ENCODE results near the gene CDYL.

CDYL gene

GRCh38 chr6:4895971-4896370, 119.8 kb downstream of the CDYL start:
- no peak for DNase-seq
- intact Hi-C loops (cut with DNase I): no loop called here

- no peak for DNase-seq
- intact Hi-C loops (cut with DNase I): no loop called here
Measured at GRCh38 chr6:4896401-4896800, 120.2 kb downstream of the CDYL start.

GRCh38 chr6:4899249-4900034, 123.2 kb downstream of the CDYL start:
- intact Hi-C loops (cut with DNase I): no loop called here
- no peak for DNase-seq

GRCh38 chr6:4901386-4902061, 125.3 kb downstream of the CDYL start:
- DNase-seq: no peak
- intact Hi-C loops (cut with DNase I): no loop called here

GRCh38 chr6:4902363-4902762, 126.2 kb downstream of the CDYL start:
- intact Hi-C loops (cut with DNase I): no loop called here
- no peak for DNase-seq

DNA sequence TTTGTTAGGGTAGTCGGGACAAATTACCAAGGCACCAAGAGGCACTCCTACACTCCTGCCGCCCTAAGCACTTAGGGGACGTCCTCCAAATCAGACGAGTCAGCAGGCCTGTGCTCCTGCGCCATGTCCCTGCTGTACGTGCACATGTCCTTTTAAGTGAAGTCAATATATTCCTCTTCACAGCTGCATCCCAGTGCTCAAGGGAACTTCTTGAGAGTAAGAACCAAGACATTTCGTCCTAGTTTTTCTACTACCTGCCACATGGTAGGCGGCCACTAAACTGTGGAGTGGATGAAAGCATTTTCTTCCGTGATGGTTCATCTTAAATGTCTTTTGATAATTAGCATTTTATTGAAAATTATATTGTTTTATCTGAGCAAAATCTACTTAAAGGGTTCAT, 126.9 kb downstream of the CDYL start:
- intact Hi-C loops (cut with DNase I): no loop called here
- DNase-seq: no peak

GRCh38 chr6:4903751-4904370, 127.7 kb downstream of the CDYL start:
- DNase-seq: no peak
- intact Hi-C loops (cut with DNase I): no loop called here

GRCh38 chr6:4904461-4905025, 128.3 kb downstream of the CDYL start:
- intact Hi-C loops (cut with DNase I): no loop called here

DNA sequence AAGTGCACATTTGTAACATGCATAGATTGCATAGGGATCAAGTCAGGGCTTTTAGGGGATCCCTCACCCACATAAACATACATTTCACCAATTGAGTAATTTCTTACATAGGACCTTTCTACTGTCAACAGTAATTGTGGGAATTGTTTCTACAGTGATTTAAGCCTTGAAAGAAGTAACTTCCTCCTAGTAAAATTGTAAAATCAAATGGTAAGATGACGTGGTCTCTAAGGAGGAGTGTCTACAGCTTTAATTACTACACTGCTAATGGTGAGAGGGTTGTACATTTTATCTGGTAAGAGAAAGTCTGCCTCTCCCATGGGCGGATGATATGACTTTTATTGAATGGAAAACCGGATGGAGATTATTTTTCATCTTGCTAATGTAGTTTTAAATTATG, 129.6 kb downstream of the CDYL start:
- intact Hi-C loops (cut with DNase I): no loop called here
- no peak for DNase-seq

More at GRCh38 chr6:4904461-4905025, 128.3 kb downstream of the CDYL start:
- DNase-seq: no peak

DNA sequence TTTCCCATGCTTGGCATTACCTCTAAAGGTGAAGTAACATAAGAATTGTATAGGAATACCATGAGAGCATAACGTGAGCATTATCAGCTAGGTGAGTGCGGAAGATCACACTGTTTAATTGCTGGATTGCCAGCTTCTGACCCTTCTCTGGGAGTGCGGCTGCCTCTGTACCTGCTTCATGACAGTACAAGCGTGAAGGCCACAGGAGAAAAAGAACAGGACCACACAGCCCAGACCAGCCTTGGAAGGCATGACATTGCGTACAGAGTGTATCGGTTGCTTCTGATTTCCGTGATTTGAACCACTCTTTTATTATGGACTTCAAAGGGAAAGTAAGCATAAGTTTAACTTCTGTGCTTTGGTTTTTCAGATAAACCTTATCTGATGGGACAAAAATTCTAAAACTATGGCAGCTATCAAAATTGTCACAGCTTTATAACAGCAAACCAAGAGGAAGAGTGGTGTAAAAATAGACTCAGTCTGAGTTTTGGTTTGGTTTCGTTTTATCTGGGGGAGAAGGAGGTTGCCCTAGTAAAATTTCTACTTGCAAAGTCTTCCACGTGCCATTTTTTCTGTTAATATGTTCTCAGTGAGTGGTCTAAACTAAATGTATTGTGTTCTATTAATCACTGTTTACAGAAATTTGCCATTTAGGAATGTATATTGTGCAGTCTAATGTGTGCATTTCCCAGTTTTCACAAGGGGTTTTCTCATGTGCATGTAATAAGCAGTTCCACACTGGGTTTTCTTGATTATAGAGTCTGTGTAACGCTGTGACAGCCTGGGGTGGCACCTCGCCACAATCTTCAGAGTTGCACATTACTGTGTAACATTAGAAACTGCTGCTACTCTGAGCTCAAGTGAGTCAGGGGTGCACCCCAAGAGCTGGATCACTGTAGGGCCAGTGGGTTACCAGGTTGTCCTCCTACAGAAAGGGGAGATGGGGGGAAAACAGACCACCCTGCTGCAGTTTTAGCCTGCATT, 130.4 kb downstream of the CDYL start:
- no peak for DNase-seq
- intact Hi-C loops (cut with DNase I): no loop called here

- intact Hi-C loops (cut with DNase I): no loop called here
- DNase-seq: no peak
Measured at GRCh38 chr6:4907602-4908001, 131.4 kb downstream of the CDYL start.

- DNase-seq: no peak
- intact Hi-C loops (cut with DNase I): no loop called here
Measured at GRCh38 chr6:4908062-4908461, 131.9 kb downstream of the CDYL start.

DNA sequence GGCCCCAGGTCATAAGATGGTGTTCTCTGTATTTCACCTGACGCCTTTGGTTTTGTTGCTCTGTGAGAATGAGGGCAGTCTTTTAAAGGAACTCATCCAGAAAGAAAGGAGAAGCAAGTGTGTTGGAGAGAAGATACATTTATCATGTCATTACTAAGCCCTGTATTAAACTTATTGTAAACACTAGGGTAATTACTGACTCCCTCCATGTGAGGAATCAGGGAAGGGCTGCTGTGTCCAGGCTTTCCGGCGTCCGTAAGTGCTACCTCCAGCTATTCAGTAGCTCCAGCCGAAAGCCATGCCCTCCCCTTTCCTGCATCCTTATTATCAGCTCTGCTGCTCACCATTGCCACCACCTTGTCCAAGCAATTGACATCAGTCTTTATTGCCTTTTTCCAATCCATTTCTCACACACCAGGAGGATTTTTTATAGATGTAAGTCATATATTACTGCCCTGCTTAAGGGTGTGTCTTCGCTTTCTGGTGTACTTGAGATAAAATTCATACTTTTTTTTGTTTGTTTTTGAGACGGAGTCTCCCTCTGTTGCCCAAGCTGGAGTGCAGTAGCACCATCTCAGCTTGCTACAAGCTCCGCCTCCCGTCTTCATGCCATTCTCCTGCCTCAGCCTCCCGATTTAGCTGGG, 133.0 kb downstream of the CDYL start:
- intact Hi-C loops (cut with DNase I): no loop called here
- DNase-seq: peak in 1 of 42 donors; percentile 27

GRCh38 chr6:4910037-4910760, 134.0 kb downstream of the CDYL start:
- intact Hi-C loops (cut with DNase I): no loop called here
- peak in 1 of 42 donors; percentile 14 for DNase-seq

- intact Hi-C loops (cut with DNase I): no loop called here
- peak in 1 of 42 donors; percentile 38 for DNase-seq
Measured at GRCh38 chr6:4912559-4912958, 136.4 kb downstream of the CDYL start.

DNA sequence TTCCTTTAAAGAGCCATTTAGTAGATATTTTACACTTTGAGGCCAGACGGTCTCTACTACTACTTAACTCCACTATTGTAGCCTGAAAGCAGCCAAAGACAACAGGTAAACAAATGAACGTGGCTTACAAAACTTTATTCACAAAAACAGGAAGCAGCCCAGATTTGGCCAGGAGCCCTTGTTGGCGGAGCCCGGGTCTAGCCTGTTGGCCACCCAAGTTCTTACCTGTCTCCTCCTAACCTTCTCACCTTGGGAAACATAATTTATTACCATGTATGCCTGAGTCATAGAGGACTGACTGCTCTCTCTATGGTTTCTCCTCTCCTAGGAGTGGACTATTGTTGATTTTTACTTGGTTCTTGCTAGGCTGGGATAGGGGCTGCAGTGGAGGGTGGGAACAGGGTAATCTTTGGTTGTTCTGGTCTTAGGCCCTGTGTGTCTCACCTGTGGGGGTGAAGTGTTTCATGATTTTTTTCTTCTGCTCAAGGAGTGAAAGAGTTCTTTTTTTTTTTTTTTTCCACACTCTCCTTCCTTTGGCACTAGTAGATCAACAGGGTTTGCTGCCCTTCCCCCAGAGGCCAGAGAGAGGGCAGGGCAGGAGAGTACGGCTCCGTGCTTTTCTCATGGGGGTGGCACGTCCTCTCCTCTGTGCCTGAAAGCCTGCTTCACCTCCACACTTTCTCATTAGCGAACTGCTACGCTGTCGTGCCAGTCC, 137.7 kb downstream of the CDYL start:
- intact Hi-C loops (cut with DNase I): no loop called here
- DNase-seq: peak in 1 of 42 donors; percentile 32

Measured in head of caudate nucleus (tissue), 42 donors.